ENCODE data around the gene HLCS. TPM values are rescaled to one million over a fixed set of nuclear protein-coding genes. Genes with fewer than 3 reads are reported as not detected.

HLCS gene
- total RNA-seq, 1 donor from 2014 or later, result 21.9 TPM

GRCh38 chr21:36922861-36923260, 43.6 kb downstream of the HLCS start:
- no peak for DNase-seq (ENCODE audit: low read depth, low spot score)
- no peak overlapping the region for H3K27ac Mint-ChIP-seq (ENCODE audit: unreplicated experiment)
- no peak overlapping the region for H3K4me3 Mint-ChIP-seq
- no peaks in the 10 kb centered on the region for H3K36me3 Mint-ChIP-seq (ENCODE audit: low read depth)
- H3K27me3 Mint-ChIP-seq (ENCODE audit: low read depth), result no peaks in the 10 kb centered on the region
- TF ChIP-seq CTCF (conservative IDR thresholded peaks at IDR 0.05), result no peak
- no peaks in the 10 kb centered on the region for H3K9me3 Mint-ChIP-seq
- peaks cover 22% of the 10 kb centered on the region for H3K4me1 Mint-ChIP-seq

- no peak for TF ChIP-seq CTCF (conservative IDR thresholded peaks at IDR 0.05)
- H3K27ac Mint-ChIP-seq (ENCODE audit: unreplicated experiment), result no peak overlapping the region
- no peak overlapping the region for H3K4me3 Mint-ChIP-seq
- no peaks in the 10 kb centered on the region for H3K9me3 Mint-ChIP-seq
- H3K36me3 Mint-ChIP-seq (ENCODE audit: low read depth), result no peaks in the 10 kb centered on the region
- H3K4me1 Mint-ChIP-seq, result peaks cover 31% of the 10 kb centered on the region
- H3K27me3 Mint-ChIP-seq (ENCODE audit: low read depth), result no peaks in the 10 kb centered on the region
- no peak for DNase-seq (ENCODE audit: low read depth, low spot score)
Observed at GRCh38 chr21:36918291-36918690, 48.2 kb downstream of the HLCS start.

GRCh38 chr21:36917471-36918158, 48.9 kb downstream of the HLCS start:
- H3K36me3 Mint-ChIP-seq (ENCODE audit: low read depth), result no peaks in the 10 kb centered on the region
- TF ChIP-seq CTCF (conservative IDR thresholded peaks at IDR 0.05), result peak; percentile 66
- no peak overlapping the region for H3K27ac Mint-ChIP-seq (ENCODE audit: unreplicated experiment)
- no peaks in the 10 kb centered on the region for H3K27me3 Mint-ChIP-seq (ENCODE audit: low read depth)
- no peaks in the 10 kb centered on the region for H3K9me3 Mint-ChIP-seq
- peaks cover 26% of the 10 kb centered on the region for H3K4me1 Mint-ChIP-seq
- H3K4me3 Mint-ChIP-seq, result no peak overlapping the region
- DNase-seq (ENCODE audit: low read depth, low spot score), result no peak

GRCh38 chr21:36916718-36917117, 49.8 kb downstream of the HLCS start:
- H3K4me1 Mint-ChIP-seq, result peaks cover 26% of the 10 kb centered on the region

GRCh38 chr21:36915696-36916245, 50.7 kb downstream of the HLCS start:
- Mint-ChIP-seq H3K4me1 (peaks cover 26% of the 10 kb centered on the region), H3K27ac (ENCODE audit: unreplicated experiment) (no peak overlapping the region), H3K4me3 (no peak overlapping the region), H3K27me3 (ENCODE audit: low read depth) (no peaks in the 10 kb centered on the region), H3K9me3 (no peaks in the 10 kb centered on the region), H3K36me3 (ENCODE audit: low read depth) (no peaks in the 10 kb centered on the region)
- DNase-seq (ENCODE audit: low read depth, low spot score), result no peak
- TF ChIP-seq CTCF (conservative IDR thresholded peaks at IDR 0.05), result no peak

More at GRCh38 chr21:36916718-36917117, 49.8 kb downstream of the HLCS start:
- Mint-ChIP-seq H3K9me3 (no peaks in the 10 kb centered on the region), H3K27ac (ENCODE audit: unreplicated experiment) (no peak overlapping the region), H3K36me3 (ENCODE audit: low read depth) (no peaks in the 10 kb centered on the region), H3K27me3 (ENCODE audit: low read depth) (no peaks in the 10 kb centered on the region), H3K4me3 (no peak overlapping the region)
- no peak for DNase-seq (ENCODE audit: low read depth, low spot score)
- TF ChIP-seq CTCF (conservative IDR thresholded peaks at IDR 0.05), result no peak
